ENCODE results near the gene PTPRD.

- no peak for TF ChIP-seq EP300 (IDR thresholded peaks at IDR 0.05; ENCODE audit: low read length)
- TF ChIP-seq U2AF2 (optimal IDR thresholded peaks at IDR 0.05; ENCODE audit: low read depth, low read length), result no peak
- no peak for TF ChIP-seq CTCF (IDR thresholded peaks at IDR 0.05 in 2 of 3, conservative IDR thresholded peaks at IDR 0.05 in 1 of 3; ENCODE audit: insufficient read depth in 2 of 3, low read depth in 1 of 3, low read length in 3 of 3)
- TF ChIP-seq ZBTB26 (CRISPR knock-in tag; IDR thresholded peaks at IDR 0.05), result no peak
- TF ChIP-seq CREBBP (IDR thresholded peaks at IDR 0.05; ENCODE audit: low read depth, low read length), result no peak
- TF ChIP-seq ZNF24 (IDR thresholded peaks at IDR 0.05), result no peak
- no peak for TF ChIP-seq RHOXF2B (CRISPR knock-in tag; conservative IDR thresholded peaks at IDR 0.05)
- no peak for TF ChIP-seq ARID1B (IDR thresholded peaks at IDR 0.05)
- no peak for TF ChIP-seq NCOA6 (IDR thresholded peaks at IDR 0.05)
- TF ChIP-seq USF1 (CRISPR knock-in tag; IDR thresholded peaks at IDR 0.05), result no peak
- no peak for TF ChIP-seq GABPA (tag; conservative IDR thresholded peaks at IDR 0.05; ENCODE audit: low read depth)
Observed at GRCh38 chr9:9631284-9631683, 981.5 kb downstream of the PTPRD start.
